HCT116 (cell line): ENCODE measurements around the gene ACACA.

Source experiments
- ATF3 ChIP-seq: IDR thresholded peaks from 2 replicates; pipeline ENCODE4 v1.6.1; 2012
- CBX3 ChIP-seq: IDR thresholded peaks from 2 replicates; pipeline ENCODE4 v1.6.1; 2012; ENCODE audit warnings: low read depth
- CEBPB ChIP-seq: IDR thresholded peaks from 2 replicates; pipeline ENCODE4 v1.6.1; 2012; ENCODE audit warnings: low read depth
- ELF1 ChIP-seq: IDR thresholded peaks from 2 replicates; pipeline ENCODE4 v1.6.1; 2012; ENCODE audit warnings: low read depth, borderline replicate concordance
- EZH2 ChIP-seq: fragments of 200-600 bp; sonication (generic); IDR thresholded peaks from 2 replicates; pipeline ENCODE4 v1.6.1; 2017; ENCODE audit warnings: antibody characterized with exemption, mixed run types
- JUND ChIP-seq: IDR thresholded peaks from 2 replicates; pipeline ENCODE4 v1.6.1; 2012
- POLR2A ChIP-seq: IDR thresholded peaks from 2 replicates; pipeline ENCODE4 v1.7.0; 2011; ENCODE audit warnings: borderline replicate concordance; ENCODE audit not compliant: insufficient read depth, insufficient read length; ENCODE audit errors: extremely low read depth
- POLR2AphosphoS5 ChIP-seq: IDR thresholded peaks from 2 replicates; pipeline ENCODE4 v1.6.1; 2011; ENCODE audit warnings: mild to moderate bottlenecking, low read depth, low read length, moderate library complexity
- SP1 ChIP-seq: IDR thresholded peaks from 2 replicates; pipeline ENCODE4 v1.6.1; 2012; ENCODE audit warnings: low read depth
- YY1 ChIP-seq: IDR thresholded peaks from 2 replicates; pipeline ENCODE4 v1.6.1; 2011; ENCODE audit warnings: low read length, low read depth, moderate library complexity, mild to moderate bottlenecking; ENCODE audit not compliant: insufficient replicate concordance; ENCODE audit errors: extremely low read depth
- ZNF274 ChIP-seq: fragments of 200-500 bp; sonication (Bioruptor generic); IDR thresholded peaks from 2 replicates; pipeline ENCODE4 v1.6.1; 2014; ENCODE audit warnings: mild to moderate bottlenecking, low read depth, low read length, inconsistent platforms
- TF ChIP-seq, protein P1 (sequence below), 3 experiments: fragments of 200-600 bp in 1 of 3; sonication (generic) in 1 of 3; IDR thresholded peaks in 2 of 3; conservative IDR thresholded peaks in 1 of 3; 2 replicates each; pipeline ENCODE4 v1.5.1; 2012 to 2017; ENCODE audit warnings: low read depth in 2 of 3, low read length in 2 of 3, antibody characterized with exemption in 1 of 3, borderline replicate concordance in 1 of 3, control low read depth in 1 of 3, mild to moderate bottlenecking in 1 of 3, mixed read lengths in 1 of 3, mixed run types in 1 of 3, moderate library complexity in 1 of 3; ENCODE audit not compliant: insufficient read depth in 1 of 3
- TF ChIP-seq, protein P2 (sequence below): IDR thresholded peaks from 2 replicates; pipeline ENCODE4 v1.6.1; 2012; ENCODE audit warnings: low read depth
- TF ChIP-seq, protein P3 (sequence below): IDR thresholded peaks from 2 replicates; pipeline ENCODE4 v1.6.1; 2012

GRCh38 chr17:37081287-37081686 is 325.3 kb downstream of the ACACA start:
- TF ChIP-seq ATF3 (no peak), JUND (no peak), YY1 (no peak), POLR2A (no peak), ZNF274 (no peak), EZH2 (no peak), SP1 (no peak), CEBPB (no peak), POLR2AphosphoS5 (no peak), ELF1 (no peak), CBX3 (no peak)
- TF ChIP-seq, protein P1, sequence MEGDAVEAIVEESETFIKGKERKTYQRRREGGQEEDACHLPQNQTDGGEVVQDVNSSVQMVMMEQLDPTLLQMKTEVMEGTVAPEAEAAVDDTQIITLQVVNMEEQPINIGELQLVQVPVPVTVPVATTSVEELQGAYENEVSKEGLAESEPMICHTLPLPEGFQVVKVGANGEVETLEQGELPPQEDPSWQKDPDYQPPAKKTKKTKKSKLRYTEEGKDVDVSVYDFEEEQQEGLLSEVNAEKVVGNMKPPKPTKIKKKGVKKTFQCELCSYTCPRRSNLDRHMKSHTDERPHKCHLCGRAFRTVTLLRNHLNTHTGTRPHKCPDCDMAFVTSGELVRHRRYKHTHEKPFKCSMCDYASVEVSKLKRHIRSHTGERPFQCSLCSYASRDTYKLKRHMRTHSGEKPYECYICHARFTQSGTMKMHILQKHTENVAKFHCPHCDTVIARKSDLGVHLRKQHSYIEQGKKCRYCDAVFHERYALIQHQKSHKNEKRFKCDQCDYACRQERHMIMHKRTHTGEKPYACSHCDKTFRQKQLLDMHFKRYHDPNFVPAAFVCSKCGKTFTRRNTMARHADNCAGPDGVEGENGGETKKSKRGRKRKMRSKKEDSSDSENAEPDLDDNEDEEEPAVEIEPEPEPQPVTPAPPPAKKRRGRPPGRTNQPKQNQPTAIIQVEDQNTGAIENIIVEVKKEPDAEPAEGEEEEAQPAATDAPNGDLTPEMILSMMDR (IDR thresholded peaks at IDR 0.05 in 2 of 3, conservative IDR thresholded peaks at IDR 0.05 in 1 of 3; ENCODE audit: borderline replicate concordance in 1 of 3, insufficient read depth in 1 of 3, low read depth in 2 of 3, low read length in 2 of 3): 0 out of 6 replicates have a peak, but pooled peaks of 1 of the 3 experiments have one; percentile 10
- TF ChIP-seq, protein P2, sequence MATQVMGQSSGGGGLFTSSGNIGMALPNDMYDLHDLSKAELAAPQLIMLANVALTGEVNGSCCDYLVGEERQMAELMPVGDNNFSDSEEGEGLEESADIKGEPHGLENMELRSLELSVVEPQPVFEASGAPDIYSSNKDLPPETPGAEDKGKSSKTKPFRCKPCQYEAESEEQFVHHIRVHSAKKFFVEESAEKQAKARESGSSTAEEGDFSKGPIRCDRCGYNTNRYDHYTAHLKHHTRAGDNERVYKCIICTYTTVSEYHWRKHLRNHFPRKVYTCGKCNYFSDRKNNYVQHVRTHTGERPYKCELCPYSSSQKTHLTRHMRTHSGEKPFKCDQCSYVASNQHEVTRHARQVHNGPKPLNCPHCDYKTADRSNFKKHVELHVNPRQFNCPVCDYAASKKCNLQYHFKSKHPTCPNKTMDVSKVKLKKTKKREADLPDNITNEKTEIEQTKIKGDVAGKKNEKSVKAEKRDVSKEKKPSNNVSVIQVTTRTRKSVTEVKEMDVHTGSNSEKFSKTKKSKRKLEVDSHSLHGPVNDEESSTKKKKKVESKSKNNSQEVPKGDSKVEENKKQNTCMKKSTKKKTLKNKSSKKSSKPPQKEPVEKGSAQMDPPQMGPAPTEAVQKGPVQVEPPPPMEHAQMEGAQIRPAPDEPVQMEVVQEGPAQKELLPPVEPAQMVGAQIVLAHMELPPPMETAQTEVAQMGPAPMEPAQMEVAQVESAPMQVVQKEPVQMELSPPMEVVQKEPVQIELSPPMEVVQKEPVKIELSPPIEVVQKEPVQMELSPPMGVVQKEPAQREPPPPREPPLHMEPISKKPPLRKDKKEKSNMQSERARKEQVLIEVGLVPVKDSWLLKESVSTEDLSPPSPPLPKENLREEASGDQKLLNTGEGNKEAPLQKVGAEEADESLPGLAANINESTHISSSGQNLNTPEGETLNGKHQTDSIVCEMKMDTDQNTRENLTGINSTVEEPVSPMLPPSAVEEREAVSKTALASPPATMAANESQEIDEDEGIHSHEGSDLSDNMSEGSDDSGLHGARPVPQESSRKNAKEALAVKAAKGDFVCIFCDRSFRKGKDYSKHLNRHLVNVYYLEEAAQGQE: no peak
- TF ChIP-seq, protein P3, sequence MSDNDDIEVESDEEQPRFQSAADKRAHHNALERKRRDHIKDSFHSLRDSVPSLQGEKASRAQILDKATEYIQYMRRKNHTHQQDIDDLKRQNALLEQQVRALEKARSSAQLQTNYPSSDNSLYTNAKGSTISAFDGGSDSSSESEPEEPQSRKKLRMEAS: no peak
